Gastrocnemius medialis (tissue), 4 donors: Measurements from ENCODE around the gene IL18RAP.
A peak's percentile ranks its signal among the peaks of the same experiment; 100 is the strongest.

Experiments
- CTCF ChIP-seq, 5 experiments: fragments of 450-650 bp in 3 of 5; fragments of 200-600 bp in 2 of 5; sonication (generic) in 2 of 5; IDR thresholded peaks in 4 of 5; conservative IDR thresholded peaks in 1 of 5; 1 replicate in 4 of 5; 2 replicates in 1 of 5; pipeline ENCODE4 v1.5.1; 2016 to 2019; ENCODE audit warnings: antibody characterized with exemption in 5 of 5, mild to moderate bottlenecking in 3 of 5, moderate library complexity in 3 of 5
- POLR2A ChIP-seq, 2 donors: fragments of 450-650 bp; IDR thresholded peaks; one replicate each; pipeline ENCODE4 v1.6.1; 2017; ENCODE audit warnings: antibody characterized with exemption in 2 of 2, mild to moderate bottlenecking in 2 of 2, moderate library complexity in 2 of 2

DNA sequence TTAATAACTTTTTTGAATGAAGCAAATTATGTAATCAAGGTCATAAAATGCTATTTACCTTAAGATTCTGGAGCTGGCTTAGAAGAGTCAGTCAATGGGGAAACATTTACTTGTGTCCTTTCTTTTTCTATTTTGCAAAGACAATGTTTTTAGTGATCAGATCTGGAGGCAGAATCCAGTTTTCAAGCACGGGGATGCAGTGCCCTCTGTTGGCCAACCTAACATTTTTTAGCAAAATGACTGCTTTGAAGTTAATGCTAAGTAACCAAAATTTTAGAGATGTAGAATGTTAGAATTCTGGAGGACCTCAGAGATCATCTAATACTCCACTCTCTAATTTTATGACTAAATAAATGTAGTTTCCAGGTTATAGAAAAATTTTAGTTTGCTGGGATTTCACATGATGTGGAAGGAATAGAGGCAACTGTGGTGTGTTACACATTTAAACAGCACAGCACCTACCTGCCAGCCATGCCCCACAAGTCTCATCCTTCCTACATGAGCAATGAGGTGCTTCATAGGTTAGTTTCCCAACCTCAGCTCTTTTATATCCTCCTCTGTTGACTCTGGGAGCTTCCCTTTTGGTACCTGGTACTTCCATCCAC, 26.5 kb downstream of the IL18RAP start:
- TF ChIP-seq CTCF (IDR thresholded peaks at IDR 0.05 in 4 of 5, conservative IDR thresholded peaks at IDR 0.05 in 1 of 5): peak in 3 of 5 experiments; percentile 17 to 50 (median 44)
- TF ChIP-seq POLR2A (IDR thresholded peaks at IDR 0.05): no peak
